H1 (cell line): ENCODE measurements around the gene LAMP1.
"Not testable (repeated sequence)": the region's sequence is repeated elsewhere in the genome, so short reads cannot be mapped to it uniquely, and the experiment has no call there.

ENCODE experiments used
- BACH1 ChIP-seq: IDR thresholded peaks from 2 replicates; pipeline ENCODE4 v1.6.1; 2012; ENCODE audit warnings: low read length, improper control_type of control experiment
- CTCF ChIP-seq, 3 experiments: IDR thresholded peaks; 1 replicate in 2 of 3; 2 replicates in 1 of 3; pipeline versions ENCODE4 v1.5.1 to v1.6.1; 2011; ENCODE audit warnings: low read length in 3 of 3, mild to moderate bottlenecking in 3 of 3, inconsistent platforms in 2 of 3, low read depth in 1 of 3, moderate library complexity in 1 of 3; ENCODE audit not compliant: insufficient read depth in 1 of 3; ENCODE audit errors: control extremely low read depth in 1 of 3
- KDM5A ChIP-seq: fragments of 200-600 bp; IDR thresholded peaks from 2 replicates; pipeline ENCODE4 v1.7.1; 2012; ENCODE audit warnings: mild to moderate bottlenecking, low read length, inconsistent platforms, mixed read lengths

- TF ChIP-seq BACH1; CTCF (IDR thresholded peaks at IDR 0.05; ENCODE audit: control extremely low read depth in 1 of 3, insufficient read depth in 1 of 3, low read depth in 1 of 3, low read length in 3 of 3); KDM5A: not testable (repeated sequence)
Measured at GRCh38 chr13:113314895-113315470, 17.9 kb downstream of the LAMP1 start.
